Neural cell (in vitro differentiated cells): ENCODE data around the gene KIR3DL1.
"Not testable (repeated sequence)": the region's sequence is repeated elsewhere in the genome, so short reads cannot be mapped to it uniquely, and the experiment has no call there.

ENCODE experiments used
- CTCF ChIP-seq: fragments of 450-650 bp; IDR thresholded peaks from 2 replicates; pipeline ENCODE4 v1.5.1; 2014; ENCODE audit warnings: antibody characterized with exemption, mild to moderate bottlenecking, moderate library complexity; ENCODE audit not compliant: poor library complexity, severe bottlenecking
- EP300 ChIP-seq: fragments of 450-650 bp; conservative IDR thresholded peaks from 2 replicates; pipeline ENCODE4 v1.6.1; 2014; ENCODE audit warnings: antibody characterized with exemption, mild to moderate bottlenecking, moderate library complexity; ENCODE audit not compliant: poor library complexity, severe bottlenecking
- EZH2 ChIP-seq: fragments of 200-600, 300-800 bp; shearing (Covaris generic), sonication (generic); IDR thresholded peaks from 2 replicates; pipeline ENCODE4 v1.6.1; 2014; ENCODE audit warnings: antibody characterized with exemption, low read length, borderline replicate concordance, mild to moderate bottlenecking; ENCODE audit not compliant: insufficient read depth, poor library complexity, severe bottlenecking

GRCh38 chr19:54814571-54814970 is 1.7 kb upstream of the KIR3DL1 start:
- TF ChIP-seq EP300, CTCF, EZH2: not testable (repeated sequence)
